HG02623 (cell line): ENCODE results near the gene PMS1.
"Not testable (repeated sequence)": the region's sequence is repeated elsewhere in the genome, so short reads cannot be mapped to it uniquely, and the experiment has no call there.

ENCODE experiments used
- ATAC-seq: cut with Tn5 transposase; IDR thresholded peaks from one replicate; pipeline ENCODE4 v1.9.1; 2021; ENCODE audit warnings: moderate library complexity; ENCODE audit not compliant: unreplicated experiment

The PMS1 gene

GRCh38 chr2:189860161-189860560, 75.9 kb downstream of the PMS1 start:
- ATAC-seq = no peak

- no peak for ATAC-seq
Observed at GRCh38 chr2:189862751-189863150, 78.5 kb downstream of the PMS1 start.

- ATAC-seq = no peak
Observed at GRCh38 chr2:189865826-189866225, 81.6 kb downstream of the PMS1 start.

GRCh38 chr2:189866296-189866695, 82.0 kb downstream of the PMS1 start:
- ATAC-seq = no peak

GRCh38 chr2:189868896-189869295, 84.6 kb downstream of the PMS1 start:
- no peak for ATAC-seq

GRCh38 chr2:189870381-189871085, 86.3 kb downstream of the PMS1 start:
- ATAC-seq = no peak

GRCh38 chr2:189873696-189874095, 89.4 kb downstream of the PMS1 start:
- no peak for ATAC-seq

- ATAC-seq = no peak
Observed at GRCh38 chr2:189874586-189875320, 90.5 kb downstream of the PMS1 start.

GRCh38 chr2:189876271-189876670, 92.0 kb downstream of the PMS1 start:
- ATAC-seq = no peak

- ATAC-seq = no peak
Observed at GRCh38 chr2:189879716-189880081, 95.4 kb downstream of the PMS1 start.

GRCh38 chr2:189880429-189880828, 96.2 kb downstream of the PMS1 start:
- no peak for ATAC-seq

- ATAC-seq = no peak
Observed at GRCh38 chr2:189880832-189881492, 96.7 kb downstream of the PMS1 start.

- ATAC-seq = no peak
Observed at GRCh38 chr2:189885368-189885767, 101.1 kb downstream of the PMS1 start.

- not testable (repeated sequence) for ATAC-seq
Observed at GRCh38 chr2:189892546-189893294, 108.5 kb downstream of the PMS1 start.

- no peak for ATAC-seq
Observed at GRCh38 chr2:189896809-189897208, 112.6 kb downstream of the PMS1 start.

- ATAC-seq = no peak
Observed at GRCh38 chr2:189899101-189899500, 114.9 kb downstream of the PMS1 start.

- no peak for ATAC-seq
Observed at GRCh38 chr2:189900726-189901125, 116.5 kb downstream of the PMS1 start.

GRCh38 chr2:189901664-189902063, 117.4 kb downstream of the PMS1 start:
- no peak for ATAC-seq

GRCh38 chr2:189913821-189914220, 129.6 kb downstream of the PMS1 start:
- no peak for ATAC-seq

GRCh38 chr2:189916651-189917050, 132.4 kb downstream of the PMS1 start:
- ATAC-seq = no peak
